ENCODE data around the gene MORF4L1.
A peak's percentile ranks its signal among the peaks of the same experiment; 100 is the strongest.
"Not testable (repeated sequence)": the region's sequence is repeated elsewhere in the genome, so short reads cannot be mapped to it uniquely, and the experiment has no call there.

The MORF4L1 gene

DNA sequence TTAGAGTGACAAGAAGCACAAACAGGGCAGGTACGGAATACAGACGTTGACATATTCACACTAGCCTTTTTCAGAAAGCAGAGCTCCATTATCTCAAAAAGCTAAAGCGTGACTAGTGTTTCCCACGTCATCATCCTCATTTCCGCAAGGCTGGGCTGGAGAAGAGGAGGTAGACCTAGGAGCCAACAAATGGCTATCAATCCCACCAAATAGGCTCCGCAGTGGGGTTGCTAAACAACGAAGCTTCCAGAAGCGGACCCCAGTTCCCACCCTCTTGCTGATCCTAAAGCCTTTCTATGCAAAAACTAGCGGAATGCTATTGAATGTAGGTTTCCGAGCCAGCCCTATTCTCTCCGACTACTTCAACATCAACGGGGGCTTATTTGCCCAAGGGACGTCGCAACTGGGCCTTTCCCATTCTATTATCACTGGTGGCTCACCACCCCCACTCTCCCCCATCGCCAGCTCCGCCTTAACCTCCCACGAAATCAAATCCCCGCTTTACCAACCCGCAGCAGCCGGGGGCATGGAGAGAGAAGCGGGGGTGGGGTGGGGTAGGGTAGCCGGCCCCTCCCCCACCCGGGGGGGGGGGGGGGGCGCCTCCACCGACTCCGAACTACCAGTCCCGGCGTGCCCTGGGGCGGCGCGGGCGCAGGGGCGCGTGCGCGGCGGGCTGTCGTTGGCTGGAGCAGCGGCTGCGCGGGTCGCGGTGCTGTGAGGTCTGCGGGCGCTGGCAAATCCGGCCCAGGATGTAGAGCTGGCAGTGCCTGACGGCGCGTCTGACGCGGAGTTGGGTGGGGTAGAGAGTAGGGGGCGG lies at the start of gene MORF4L1:
Gene MORF4L1 (plus strand): TSS at position 736 of the 817 bp plus-strand sequence. CDS start 128 bp downstream, outside the sequence.
- peak; percentile 24 for DNase-seq

DNA sequence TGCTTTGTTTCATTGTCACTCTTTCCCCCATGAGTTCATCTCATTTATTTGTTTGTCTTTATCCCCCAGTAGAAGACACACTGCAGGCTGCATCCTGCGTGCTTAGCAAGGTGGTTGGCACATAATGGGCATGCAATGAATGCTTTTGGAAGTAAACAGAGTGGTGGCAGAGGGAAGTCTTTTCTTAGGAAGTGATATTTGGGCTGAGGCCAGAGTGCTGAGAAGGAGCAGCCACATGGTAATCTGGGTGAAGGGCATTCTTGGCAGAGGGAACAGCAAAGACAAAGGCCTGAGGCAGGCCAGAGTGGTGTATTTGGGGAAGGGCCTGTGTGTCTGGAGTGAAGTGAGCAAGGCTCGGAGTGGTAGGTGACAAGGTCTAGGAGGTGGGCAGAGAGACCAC lies 43.8 kb upstream of the MORF4L1 start:
- no peak for DNase-seq

- DNase-seq: no peak
Measured at GRCh38 chr15:78830514-78831228, 42.0 kb upstream of the MORF4L1 start.

DNA sequence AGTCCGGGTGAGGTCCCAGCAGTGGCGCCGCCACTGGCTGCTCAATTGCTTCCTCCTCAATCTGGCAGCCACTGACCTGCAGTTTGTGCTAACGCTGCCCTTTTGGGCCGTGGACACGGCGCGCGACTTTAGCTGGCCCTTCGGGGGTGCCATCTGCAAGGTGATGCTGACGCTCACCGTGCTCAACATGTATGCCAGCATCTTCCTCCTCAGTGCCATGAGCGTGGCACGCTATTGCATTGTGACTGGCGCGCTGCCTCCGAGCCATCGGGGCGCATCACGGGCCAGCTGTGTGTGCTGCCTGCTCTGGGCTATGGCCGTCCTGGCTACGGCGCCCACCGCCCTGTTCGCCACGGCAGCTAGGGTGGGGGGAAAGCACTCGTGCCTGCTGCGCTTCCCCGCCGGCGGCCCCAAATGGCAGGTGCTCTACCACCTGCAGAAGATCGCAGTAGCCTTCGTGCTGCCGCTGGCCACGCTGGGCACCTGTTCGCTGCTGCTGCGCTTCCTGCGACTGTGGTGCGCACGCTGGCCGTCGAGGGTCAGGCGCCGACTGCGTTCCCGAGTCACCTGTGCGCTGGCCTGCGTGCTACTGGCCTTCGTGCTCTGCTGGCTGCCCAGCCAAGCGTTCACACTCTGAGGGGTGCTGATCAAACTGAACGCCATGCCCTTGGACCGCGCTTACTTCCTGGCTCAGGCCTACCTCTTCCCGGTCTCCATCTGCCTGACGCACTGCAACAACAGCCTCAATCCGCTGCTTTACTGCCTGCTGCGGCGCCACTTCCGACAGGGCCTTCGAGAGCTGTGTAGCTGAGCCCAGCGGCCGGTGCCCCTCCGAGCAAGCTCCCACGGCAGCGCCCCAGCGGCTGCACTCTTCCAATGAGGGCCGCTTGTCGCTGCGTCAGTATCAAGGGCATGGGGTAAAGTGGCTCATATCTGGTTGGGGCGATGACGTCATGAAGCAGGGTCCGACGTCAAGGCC lies 41.2 kb upstream of the MORF4L1 start:
- DNase-seq: no peak

DNA sequence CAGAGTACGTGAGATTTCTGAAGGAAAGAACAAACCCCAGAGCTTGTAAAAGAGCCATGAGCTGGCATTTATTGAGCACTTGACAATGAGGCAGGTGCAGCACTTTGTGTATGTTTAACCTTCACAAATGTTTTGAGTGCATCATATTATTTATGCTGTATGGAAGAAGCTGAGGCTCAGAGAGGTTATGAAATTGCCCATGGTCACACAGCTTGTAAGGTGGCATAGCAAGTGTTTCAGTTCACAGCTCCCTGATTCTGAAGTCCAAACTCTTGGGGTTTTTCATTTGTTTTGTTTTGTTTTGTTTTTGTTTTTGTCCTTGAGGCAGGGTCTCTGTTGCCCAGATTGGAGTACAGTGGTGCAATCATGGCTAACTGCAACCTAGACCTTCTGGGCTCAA lies 36.4 kb upstream of the MORF4L1 start:
- DNase-seq: no peak

DNA sequence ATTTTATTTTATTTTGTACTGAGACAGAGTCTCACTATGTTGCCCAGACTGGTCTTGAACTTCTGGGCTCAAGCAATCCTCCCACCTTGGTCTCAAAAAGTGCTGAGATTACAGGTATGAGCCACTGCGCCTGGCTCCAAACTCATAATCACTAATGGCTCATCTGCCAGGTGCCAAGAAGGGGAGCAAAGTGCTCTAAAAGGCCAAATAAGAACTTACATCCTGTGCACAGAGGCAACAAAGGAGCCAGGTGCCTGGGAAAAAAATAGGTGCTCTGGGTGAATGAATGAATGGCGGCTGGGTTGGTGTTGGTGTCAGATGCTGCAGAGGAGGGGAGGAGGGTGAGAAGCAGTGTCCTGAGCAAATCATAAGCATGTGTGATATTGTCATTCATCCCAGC lies 35.6 kb upstream of the MORF4L1 start:
- DNase-seq: no peak

- DNase-seq: no peak
Measured at GRCh38 chr15:78837543-78837942, 35.1 kb upstream of the MORF4L1 start.

DNA sequence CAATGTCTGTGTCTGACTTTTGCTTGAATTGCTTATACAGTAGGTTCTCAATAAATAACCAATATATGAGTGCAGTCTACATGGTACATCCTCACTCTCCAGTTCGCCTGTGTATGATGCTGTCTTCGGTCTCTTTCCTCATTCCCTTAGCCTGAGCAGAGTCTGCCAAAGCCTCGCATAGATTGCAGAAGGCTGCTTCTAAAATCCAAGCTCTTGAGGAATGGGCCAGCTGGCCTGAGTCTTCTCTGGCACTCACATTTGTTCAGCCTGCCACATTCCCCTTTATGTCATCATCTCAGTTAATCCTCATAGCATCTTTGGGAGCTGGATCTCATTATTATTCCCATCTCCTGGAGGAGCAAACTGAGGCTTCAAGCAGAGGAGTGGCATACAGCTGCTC lies 34.2 kb upstream of the MORF4L1 start:
- DNase-seq: no peak

DNA sequence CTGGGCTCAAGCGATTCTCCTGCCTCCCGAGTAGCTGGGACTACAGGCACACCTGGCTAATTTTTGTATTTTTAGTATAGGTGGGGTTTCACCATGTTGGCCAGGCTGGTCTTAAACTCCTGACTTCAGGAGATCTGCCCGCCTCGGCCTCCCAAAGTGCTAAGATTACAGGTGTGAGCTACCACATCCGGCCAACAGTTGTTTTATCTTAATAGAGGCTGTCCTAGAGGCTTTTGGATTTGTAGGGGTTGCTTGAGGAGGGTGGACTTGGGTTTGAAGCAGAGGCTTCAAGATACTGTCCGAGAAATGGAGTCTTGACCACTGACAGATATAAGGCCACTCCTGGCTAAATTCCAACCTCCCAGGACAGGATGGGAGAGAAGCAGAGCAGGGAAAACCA lies 33.5 kb upstream of the MORF4L1 start:
- DNase-seq: not testable (repeated sequence)

DNA sequence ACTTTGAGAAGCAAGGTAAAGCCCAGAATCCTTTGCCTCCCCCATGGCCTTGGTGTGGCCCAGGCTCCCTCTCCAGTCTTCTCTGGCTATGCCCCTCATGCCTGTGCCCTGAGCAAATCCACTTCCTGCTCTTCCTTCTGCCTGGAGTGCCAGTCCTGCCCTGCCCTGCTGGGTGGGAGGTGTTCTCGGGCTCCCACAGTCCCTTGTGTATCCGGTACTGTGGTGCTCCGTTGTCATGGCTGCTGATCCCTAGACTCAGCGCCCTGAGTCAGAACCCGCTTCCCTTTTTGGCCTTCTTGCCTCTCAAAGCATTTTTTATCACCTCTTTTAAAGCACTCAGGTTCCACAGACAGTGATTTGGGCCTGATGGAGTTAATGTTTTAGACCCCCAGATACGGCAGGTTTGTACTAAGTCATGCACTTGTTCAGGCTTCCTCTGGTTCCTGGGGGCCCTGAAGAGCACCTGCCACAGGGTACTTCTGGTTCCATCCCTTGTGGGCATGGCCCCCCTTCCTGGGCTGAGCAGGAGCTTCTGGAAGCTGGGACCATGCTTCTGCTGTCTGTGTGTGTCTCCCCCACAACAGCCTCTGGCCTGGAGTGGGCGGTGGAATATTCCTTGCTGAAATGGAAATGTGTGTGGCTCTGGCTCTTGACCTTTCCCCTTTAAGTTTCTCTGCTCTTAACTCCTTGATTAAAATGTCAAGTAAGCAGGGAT lies 31.9 kb upstream of the MORF4L1 start:
- DNase-seq: no peak

DNA sequence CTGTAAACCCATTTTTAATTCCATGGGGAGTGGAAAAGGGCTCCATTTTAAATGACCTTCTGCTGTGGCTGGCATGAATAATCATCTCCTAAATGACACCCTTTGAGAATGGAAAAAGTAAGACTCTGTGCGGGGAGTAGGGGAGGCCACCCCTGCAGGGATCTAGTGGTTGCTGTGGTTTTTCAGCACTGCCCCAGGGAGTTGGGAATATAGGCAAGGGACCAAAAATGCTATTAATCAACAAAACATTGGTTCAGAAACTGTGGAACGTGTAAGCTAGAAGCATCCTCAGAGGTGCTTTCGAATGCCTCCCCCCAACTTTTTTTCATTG lies 31.3 kb upstream of the MORF4L1 start:
- DNase-seq: no peak

DNA sequence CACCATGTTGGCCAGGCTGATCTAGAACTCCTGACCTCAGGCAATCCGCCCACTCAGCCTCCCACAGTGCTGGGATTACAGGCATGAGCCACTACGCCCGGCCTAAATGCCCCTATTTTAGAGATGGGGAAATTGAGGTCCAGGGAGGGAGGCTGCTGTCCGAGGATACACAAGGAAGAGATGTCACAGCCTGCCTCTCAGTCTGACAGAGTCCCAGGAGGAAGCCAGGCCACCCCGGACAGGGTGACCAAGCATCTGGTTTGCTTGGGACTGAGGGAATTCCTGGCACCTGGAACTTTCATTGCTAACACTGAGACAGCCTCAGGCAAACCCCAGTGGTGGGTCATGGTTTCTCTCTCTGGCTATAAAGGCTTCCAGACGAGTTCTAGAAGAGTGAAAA lies 30.8 kb upstream of the MORF4L1 start:
- no peak for DNase-seq

DNA sequence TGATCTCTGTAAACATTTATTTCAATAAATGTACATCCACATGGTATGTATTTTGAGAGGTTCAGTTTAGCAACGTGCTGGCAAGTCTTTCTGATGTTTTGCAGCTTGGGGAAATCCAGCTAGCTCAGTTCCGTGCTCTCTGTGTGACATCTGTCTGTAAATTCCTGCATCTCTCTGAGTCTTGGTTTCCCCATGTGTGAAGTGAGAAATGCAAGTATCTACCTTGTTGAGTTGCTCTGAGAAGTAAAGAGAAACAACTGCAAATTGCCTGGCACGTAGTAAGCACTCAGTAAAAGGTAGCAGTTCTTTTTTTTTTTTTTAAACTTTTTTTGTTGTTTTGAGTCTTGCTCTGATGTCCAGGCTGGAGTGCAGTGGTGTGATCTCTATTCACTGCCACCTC lies 30.2 kb upstream of the MORF4L1 start:
- no peak for DNase-seq

GRCh38 chr15:78846906-78847305 lies 25.8 kb upstream of the MORF4L1 start:
- not testable (repeated sequence) for DNase-seq

GRCh38 chr15:78847387-78847906 lies 25.2 kb upstream of the MORF4L1 start:
- not testable (repeated sequence) for DNase-seq

GRCh38 chr15:78850352-78850751 lies 22.3 kb upstream of the MORF4L1 start:
- DNase-seq: no peak

DNA sequence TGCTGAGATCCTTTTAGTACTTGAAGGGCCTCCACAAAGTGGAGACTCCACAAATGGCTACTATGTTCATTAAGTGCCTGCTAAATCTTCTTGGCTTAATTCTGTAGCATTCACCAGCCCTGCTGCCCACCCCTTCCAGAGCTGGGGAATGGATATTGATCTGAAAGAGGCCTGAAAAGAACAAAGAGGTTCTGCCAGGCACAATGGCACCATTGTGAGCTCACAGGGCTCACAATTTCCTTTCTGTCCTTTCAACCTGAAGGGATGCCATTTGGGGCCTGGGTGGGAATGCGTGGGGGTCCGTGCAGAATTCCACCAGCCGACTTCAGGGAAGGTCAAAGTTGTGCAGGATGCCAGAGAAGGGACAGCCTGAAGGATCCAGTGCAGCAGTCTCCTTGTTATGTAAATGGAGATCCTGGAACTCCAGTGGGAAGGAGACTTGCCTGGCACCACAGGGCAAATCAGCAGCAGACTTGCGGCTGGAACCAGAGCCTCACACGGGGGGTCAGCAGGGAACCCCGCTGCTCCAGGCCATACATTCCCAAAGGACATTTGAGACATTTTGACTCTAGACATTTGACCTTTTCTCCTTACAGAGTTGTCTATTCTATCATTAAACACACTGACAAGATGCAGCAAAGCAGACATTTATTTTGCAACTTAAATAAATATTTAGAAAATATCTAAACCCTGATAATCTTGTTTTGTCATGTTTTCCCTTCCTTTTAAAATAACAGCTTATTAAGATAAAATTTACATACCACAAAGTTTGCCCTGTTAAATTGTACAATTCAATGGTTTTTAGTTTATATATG lies 21.5 kb upstream of the MORF4L1 start:
- DNase-seq: no peak

DNA sequence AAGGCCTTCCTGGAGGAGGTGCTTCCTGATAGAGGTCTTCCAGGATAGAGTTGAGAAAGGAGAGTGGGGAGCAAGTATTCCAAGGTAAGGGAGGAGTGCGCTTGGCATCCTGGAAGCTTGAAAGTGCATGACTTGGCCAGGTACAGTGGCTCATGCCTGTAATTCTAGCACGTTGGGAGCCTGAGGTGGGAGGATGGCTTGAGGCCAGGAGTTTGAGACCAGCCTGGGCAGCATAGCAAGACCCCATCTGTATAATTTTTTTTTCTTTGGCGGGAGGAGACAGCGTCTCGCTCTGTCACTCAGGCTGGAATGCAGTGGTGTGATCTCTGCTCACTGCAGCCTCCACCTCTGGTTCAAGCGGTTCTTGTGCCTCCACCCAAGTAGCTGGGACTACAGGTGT lies 19.2 kb upstream of the MORF4L1 start:
- no peak for DNase-seq

- no peak for DNase-seq
Measured at GRCh38 chr15:78854833-78855372, 17.8 kb upstream of the MORF4L1 start.

GRCh38 chr15:78855746-78856145 lies 16.9 kb upstream of the MORF4L1 start:
- DNase-seq: no peak

Data from NCI-H2029 treated with DMSO at 0.1 percent for 48 hours (cell line).